ENCODE data around the gene NDC80. TPM values are rescaled to one million over a fixed set of nuclear protein-coding genes. Genes with fewer than 3 reads are reported as not detected.

NDC80 gene
- polyA plus RNA-seq, 1 donor from 2014 or later, result 1.9 TPM

- TF ChIP-seq REST (IDR thresholded peaks at IDR 0.05; ENCODE audit: borderline replicate concordance) (no peak), CTCF (IDR thresholded peaks at IDR 0.05; ENCODE audit: poor library complexity, severe bottlenecking) (no peak), SMC3 (conservative IDR thresholded peaks at IDR 0.05; ENCODE audit: poor library complexity) (no peak), RAD21 (conservative IDR thresholded peaks at IDR 0.05) (no peak), POLR2AphosphoS5 (IDR thresholded peaks at IDR 0.05) (no peak), MXI1 (conservative IDR thresholded peaks at IDR 0.05; ENCODE audit: poor library complexity, severe bottlenecking) (no peak), EZH2 (IDR thresholded peaks at IDR 0.05; ENCODE audit: borderline replicate concordance, insufficient read depth, low read length, poor library complexity, severe bottlenecking) (no peak), TAF1 (IDR thresholded peaks at IDR 0.05; ENCODE audit: low read depth) (no peak)
- H3F3A ChIP-seq (ENCODE audit: insufficient read depth, low read length, poor library complexity, severe bottlenecking), result no peaks in the 10 kb centered on the region
- H2AFZ ChIP-seq (ENCODE audit: low read depth, low read length), result no peak overlapping the region
- no peaks in the 10 kb centered on the region for H4K20me1 ChIP-seq (ENCODE audit: insufficient read depth)
- no peaks in the 10 kb centered on the region for H3K9me3 ChIP-seq (ENCODE audit: low read length)
- peaks cover 37% of the 10 kb centered on the region for H3K79me2 ChIP-seq (replicated peaks; ENCODE audit: insufficient read depth, low read length)
- peak overlapping the region; percentile 77 for H3K4me3 ChIP-seq (ENCODE audit: low read length)
- H3K36me3 ChIP-seq (ENCODE audit: insufficient read depth, low read length), result no peaks in the 10 kb centered on the region
- H3K9me2 ChIP-seq (ENCODE audit: insufficient read depth, low read length), result no peaks in the 10 kb centered on the region
- no peak overlapping the region for H3K27ac ChIP-seq (ENCODE audit: low read length)
- peak overlapping the region; percentile 36 for H3K4me2 ChIP-seq (ENCODE audit: low read length)
- H3K27me3 ChIP-seq (ENCODE audit: insufficient read depth, low read depth, low read length), result no peaks in the 10 kb centered on the region
- H3K9ac ChIP-seq (ENCODE audit: low read length), result no peak overlapping the region
Observed at GRCh38 chr18:2569338-2570207, 1.8 kb upstream of the NDC80 start.

GRCh38 chr18:2570772-2571199 lies 571 bp upstream of the NDC80 start:
- peak overlapping the region; percentile 59 for H2AFZ ChIP-seq (ENCODE audit: low read depth, low read length)
- TF ChIP-seq EP300 (conservative IDR thresholded peaks at IDR 0.05; ENCODE audit: poor library complexity, severe bottlenecking) (no peak), RAD21 (conservative IDR thresholded peaks at IDR 0.05) (no peak), TAF1 (IDR thresholded peaks at IDR 0.05; ENCODE audit: low read depth) (no peak), POLR2AphosphoS5 (IDR thresholded peaks at IDR 0.05) (no peak), MXI1 (conservative IDR thresholded peaks at IDR 0.05; ENCODE audit: poor library complexity, severe bottlenecking) (no peak), CTCF (IDR thresholded peaks at IDR 0.05; ENCODE audit: poor library complexity, severe bottlenecking) (peak; percentile 42), EZH2 (IDR thresholded peaks at IDR 0.05; ENCODE audit: borderline replicate concordance, insufficient read depth, low read length, poor library complexity, severe bottlenecking) (no peak), SMC3 (conservative IDR thresholded peaks at IDR 0.05; ENCODE audit: poor library complexity) (peak; percentile 38), REST (IDR thresholded peaks at IDR 0.05; ENCODE audit: borderline replicate concordance) (peak; percentile 73)
- H3K36me3 ChIP-seq (ENCODE audit: insufficient read depth, low read length), result no peaks in the 10 kb centered on the region
- H4K20me1 ChIP-seq (ENCODE audit: insufficient read depth), result no peaks in the 10 kb centered on the region
- no peaks in the 10 kb centered on the region for H3F3A ChIP-seq (ENCODE audit: insufficient read depth, low read length, poor library complexity, severe bottlenecking)
- peak overlapping the region; percentile 87 for H3K9ac ChIP-seq (ENCODE audit: low read length)
- no peaks in the 10 kb centered on the region for H3K9me2 ChIP-seq (ENCODE audit: insufficient read depth, low read length)
- no peaks in the 10 kb centered on the region for H3K9me3 ChIP-seq (ENCODE audit: low read length)
- peaks cover 38% of the 10 kb centered on the region for H3K79me2 ChIP-seq (replicated peaks; ENCODE audit: insufficient read depth, low read length)
- H3K27me3 ChIP-seq (ENCODE audit: insufficient read depth, low read depth, low read length), result no peaks in the 10 kb centered on the region
- H3K4me2 ChIP-seq (ENCODE audit: low read length), result peak overlapping the region; percentile 36
- peak overlapping the region; percentile 77 for H3K4me3 ChIP-seq (ENCODE audit: low read length)
- peak overlapping the region; percentile 93 for H3K27ac ChIP-seq (ENCODE audit: low read length)
